Endodermal cell (in vitro differentiated cells): ENCODE measurements around the gene IMP4. TPM values are rescaled to one million over a fixed set of nuclear protein-coding genes. Genes with fewer than 3 reads are reported as not detected.

ENCODE experiments used
- DNase-seq: peaks from one replicate; pipeline ENCODE4 v3.0.0-alpha.2; 2017
- H3K27ac ChIP-seq: 2 replicates; pipeline ENCODE4 v1.5.1; 2013; ENCODE audit warnings: mild to moderate bottlenecking, low read depth, low read length, moderate library complexity
- H3K27me3 ChIP-seq: 2 replicates; pipeline ENCODE4 v1.6.1; 2013; ENCODE audit warnings: mild to moderate bottlenecking, low read length, moderate library complexity; ENCODE audit not compliant: insufficient read depth, control insufficient read depth, poor library complexity, severe bottlenecking
- H3K36me3 ChIP-seq: 2 replicates; pipeline ENCODE4 v1.7.0; 2013; ENCODE audit warnings: mild to moderate bottlenecking, low read length, moderate library complexity; ENCODE audit not compliant: control insufficient read depth, insufficient read depth
- H3K4me1 ChIP-seq: one replicate; pipeline ENCODE4 v1.7.0; 2013; ENCODE audit warnings: low read length; ENCODE audit not compliant: control insufficient read depth, insufficient read depth
- H3K4me3 ChIP-seq: 2 replicates; pipeline ENCODE4 v1.5.1; 2013; ENCODE audit warnings: mild to moderate bottlenecking, low read length, moderate library complexity
- H3K9ac ChIP-seq: 2 replicates; pipeline ENCODE4 v1.6.1; 2013; ENCODE audit warnings: mild to moderate bottlenecking, low read length, moderate library complexity; ENCODE audit not compliant: poor library complexity, severe bottlenecking; ENCODE audit errors: extremely low read depth
- H3K9me3 ChIP-seq: 2 replicates; pipeline ENCODE4 v1.6.1; 2013; ENCODE audit warnings: mild to moderate bottlenecking, low read length, moderate library complexity; ENCODE audit not compliant: control insufficient read depth
- H3K27ac Mint-ChIP-seq: 2 replicates; pipeline ENCODE4 v1.8.0; 2020; ENCODE audit warnings: mixed read lengths
- H3K27me3 Mint-ChIP-seq: 2 replicates; pipeline ENCODE4 v1.8.0; 2021; ENCODE audit warnings: mild to moderate bottlenecking, mixed read lengths; ENCODE audit not compliant: insufficient read depth
- H3K36me3 Mint-ChIP-seq: 2 replicates; pipeline ENCODE4 v1.8.0; 2020; ENCODE audit warnings: low read depth, mixed read lengths
- H3K4me1 Mint-ChIP-seq: 2 replicates; pipeline ENCODE4 v1.8.0; 2020; ENCODE audit warnings: mixed read lengths
- H3K4me3 Mint-ChIP-seq: 2 replicates; pipeline ENCODE4 v1.8.0; 2020; ENCODE audit warnings: mild to moderate bottlenecking, moderate library complexity, mixed read lengths
- H3K9me3 Mint-ChIP-seq: 2 replicates; pipeline ENCODE4 v1.8.0; 2020; ENCODE audit warnings: mild to moderate bottlenecking, mixed read lengths
- CTCF ChIP-seq: fragments of 200-600 bp; sonication (generic); conservative IDR thresholded peaks from 2 replicates; pipeline ENCODE4 v1.5.0; 2021; ENCODE audit warnings: antibody characterized with exemption, mild to moderate bottlenecking
- WGBS, 2 experiments: methylation state at CpG; one replicate each; pipeline versions ENCODE4 v1.1.5 to v1.1.7; 2013; ENCODE audit warnings: missing lambda C conversion rate in 2 of 2, mixed read lengths in 1 of 2; ENCODE audit not compliant: insufficient coverage in 1 of 2, insufficient read length in 1 of 2; 5-methylcytosine and 5-hydroxymethylcytosine counted together
- total RNA-seq, 2 donors: library from RNA; stranded (reverse); fragmentation: NEBNext Ultra II Directional in 1 of 2; extraction: Animal tissue kit (Norgen Biotek cat#: 25700) in 1 of 2; gene quantifications; 2 replicates in 1 of 2; 3 replicates in 1 of 2; pipeline ENCODE4 v1.2.1, GENCODE V29; 2021

The IMP4 gene
- total RNA-seq, 2 donors from 2014 or later = 47.1 to 55.1 TPM

- Mint-ChIP-seq H3K4me3 (no peak overlapping the region), H3K9me3 (no peaks in the 10 kb centered on the region), H3K27ac (no peak overlapping the region), H3K36me3 (peaks cover 30% of the 10 kb centered on the region), H3K4me1 (peaks cover 5% of the 10 kb centered on the region), H3K27me3 (no peaks in the 10 kb centered on the region)
- Histone ChIP-seq H3K9me3 (no peaks in the 10 kb centered on the region), H3K4me3 (no peak overlapping the region), H3K4me1 (peaks cover 4% of the 10 kb centered on the region), H3K9ac (no peak overlapping the region), H3K27ac (no peak overlapping the region), H3K27me3 (no peaks in the 10 kb centered on the region), H3K36me3 (no peaks in the 10 kb centered on the region)
- DNase-seq = no peak
- TF ChIP-seq CTCF = no peak
- WGBS, 2 experiments = 95 to 100% methylated on average over 2 to 3 of the region's 3 CpGs
Measured at GRCh38 chr2:130378898-130379214, 36.2 kb downstream of the IMP4 start.

DNA sequence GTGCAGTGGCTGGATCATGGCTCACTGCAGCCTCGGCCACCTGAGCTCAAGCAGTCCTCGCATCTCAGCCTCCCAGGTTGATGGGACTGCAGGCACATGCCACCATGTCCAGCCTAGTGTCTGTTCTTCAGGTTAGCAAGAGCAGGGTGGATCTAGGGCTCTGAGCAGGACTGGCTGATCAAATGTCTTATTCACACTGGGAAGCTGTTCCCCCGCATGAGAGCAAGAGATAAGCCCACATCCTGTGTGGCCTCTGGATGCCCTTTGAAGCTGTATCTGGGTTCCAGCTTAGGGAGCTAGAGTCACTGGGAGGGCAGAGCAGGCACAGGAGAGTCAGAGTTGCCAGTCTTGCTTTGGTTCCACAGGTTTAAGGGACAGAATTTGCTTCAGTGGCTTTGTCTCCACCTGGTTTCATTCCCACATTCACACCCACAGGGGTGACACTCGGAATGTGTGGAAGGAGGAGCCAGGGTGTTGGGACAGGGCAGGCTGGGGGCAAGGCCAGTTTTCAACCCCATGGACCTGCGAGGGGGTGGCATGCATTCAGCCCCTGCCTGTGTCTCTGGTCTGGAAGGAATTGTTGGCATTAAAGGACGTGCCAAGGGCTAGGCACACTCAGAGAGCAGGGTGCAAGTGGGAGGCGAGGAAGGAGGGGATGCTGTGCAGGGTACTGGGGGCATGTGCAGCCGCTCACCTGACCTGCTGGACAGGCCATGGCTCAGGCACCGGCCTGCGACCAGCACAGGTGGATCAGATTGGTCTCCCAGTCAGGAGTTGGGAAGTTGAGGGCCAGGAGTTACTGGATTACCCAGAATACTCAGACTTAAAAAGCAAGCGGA is 37.6 kb downstream of the IMP4 start:
- Mint-ChIP-seq H3K27ac (no peak overlapping the region), H3K4me1 (peaks cover 3% of the 10 kb centered on the region), H3K36me3 (peaks cover 20% of the 10 kb centered on the region), H3K4me3 (no peak overlapping the region), H3K9me3 (no peaks in the 10 kb centered on the region), H3K27me3 (no peaks in the 10 kb centered on the region)
- no peak overlapping the region for H3K9ac ChIP-seq
- no peak overlapping the region for H3K4me3 ChIP-seq
- no peak overlapping the region for H3K27ac ChIP-seq
- H3K9me3 ChIP-seq = no peaks in the 10 kb centered on the region
- WGBS, 2 experiments = 92 to 100% methylated on average over 6 to 11 of the region's 11 CpGs
- DNase-seq = no peak
- no peak for TF ChIP-seq CTCF
- H3K4me1 ChIP-seq = peaks cover 4% of the 10 kb centered on the region
- no peaks in the 10 kb centered on the region for H3K36me3 ChIP-seq
- H3K27me3 ChIP-seq = no peaks in the 10 kb centered on the region

- Mint-ChIP-seq H3K9me3 (no peaks in the 10 kb centered on the region), H3K4me1 (peaks cover 3% of the 10 kb centered on the region), H3K27me3 (no peaks in the 10 kb centered on the region), H3K27ac (no peak overlapping the region), H3K36me3 (peaks cover 14% of the 10 kb centered on the region), H3K4me3 (no peak overlapping the region)
- H3K27ac ChIP-seq = no peak overlapping the region
- no peak overlapping the region for H3K4me3 ChIP-seq
- no peak for TF ChIP-seq CTCF
- no peaks in the 10 kb centered on the region for H3K9me3 ChIP-seq
- no peaks in the 10 kb centered on the region for H3K36me3 ChIP-seq
- H3K27me3 ChIP-seq = no peaks in the 10 kb centered on the region
- peaks cover 4% of the 10 kb centered on the region for H3K4me1 ChIP-seq
- no peak overlapping the region for H3K9ac ChIP-seq
- no peak for DNase-seq
- WGBS, 2 experiments = 88 to 90% methylated on average over 4 of the region's 4 CpGs
Measured at GRCh38 chr2:130381145-130381544, 38.4 kb downstream of the IMP4 start.
